HG03575 (cell line): ENCODE measurements around the gene OR13F1.
"Not testable (repeated sequence)": the region's sequence is repeated elsewhere in the genome, so short reads cannot be mapped to it uniquely, and the experiment has no call there.

Experiments
- ATAC-seq: cut with Tn5 transposase; IDR thresholded peaks from one replicate; pipeline ENCODE4 v1.9.1; 2021; ENCODE audit not compliant: unreplicated experiment, insufficient number of reproducible peaks, low FRiP score; ENCODE audit errors: extremely low read depth

The OR13F1 gene, protein sequence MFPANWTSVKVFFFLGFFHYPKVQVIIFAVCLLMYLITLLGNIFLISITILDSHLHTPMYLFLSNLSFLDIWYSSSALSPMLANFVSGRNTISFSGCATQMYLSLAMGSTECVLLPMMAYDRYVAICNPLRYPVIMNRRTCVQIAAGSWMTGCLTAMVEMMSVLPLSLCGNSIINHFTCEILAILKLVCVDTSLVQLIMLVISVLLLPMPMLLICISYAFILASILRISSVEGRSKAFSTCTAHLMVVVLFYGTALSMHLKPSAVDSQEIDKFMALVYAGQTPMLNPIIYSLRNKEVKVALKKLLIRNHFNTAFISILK

GRCh38 chr9:104503963-104504362 is at the start of gene OR13F1:
Gene OR13F1 (plus strand): TSS chr9:104504263. CDS start chr9:104504263, 0 bp downstream.
- ATAC-seq, result no peak

DNA sequence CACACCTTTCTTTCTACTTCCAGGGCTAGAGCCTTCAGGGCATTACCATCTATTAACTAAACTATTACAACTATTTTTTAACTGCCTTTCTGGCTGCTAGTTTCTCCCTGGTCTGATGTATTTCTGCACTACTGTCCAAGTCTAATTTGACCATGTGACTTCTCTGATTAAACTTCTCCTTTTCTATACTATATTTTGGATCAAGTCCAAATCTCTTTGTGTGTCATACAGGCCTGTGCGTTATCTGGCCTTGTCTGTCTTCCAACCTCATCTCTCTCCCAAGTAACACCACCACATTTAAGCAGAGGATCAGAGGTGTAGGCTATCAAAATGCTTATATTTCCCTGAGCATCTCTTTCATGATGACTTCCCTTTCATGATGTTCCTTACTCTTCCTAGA is 47.2 kb upstream of the OR13F1 start:
- no peak for ATAC-seq

GRCh38 chr9:104463864-104464263 is 40.2 kb upstream of the OR13F1 start:
- no peak for ATAC-seq

DNA sequence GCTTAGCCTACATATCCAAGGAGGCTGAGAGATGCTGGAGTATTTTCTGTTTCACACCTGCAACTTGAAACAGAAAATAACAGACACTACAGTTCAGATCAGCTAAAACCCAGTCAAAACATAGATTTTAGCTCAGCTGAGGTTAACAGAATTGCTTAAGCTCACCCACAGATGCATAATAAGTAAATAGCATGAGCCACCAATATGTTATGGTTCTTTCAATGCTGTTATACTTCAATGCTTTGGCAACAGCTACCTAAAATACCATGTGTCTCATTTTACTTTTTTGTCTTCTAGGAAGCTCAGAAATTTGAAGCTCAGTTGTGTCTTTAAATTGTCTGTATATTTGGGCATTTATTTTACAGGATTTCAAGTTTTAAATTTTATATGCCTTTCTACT is 35.8 kb upstream of the OR13F1 start:
- no peak for ATAC-seq

DNA sequence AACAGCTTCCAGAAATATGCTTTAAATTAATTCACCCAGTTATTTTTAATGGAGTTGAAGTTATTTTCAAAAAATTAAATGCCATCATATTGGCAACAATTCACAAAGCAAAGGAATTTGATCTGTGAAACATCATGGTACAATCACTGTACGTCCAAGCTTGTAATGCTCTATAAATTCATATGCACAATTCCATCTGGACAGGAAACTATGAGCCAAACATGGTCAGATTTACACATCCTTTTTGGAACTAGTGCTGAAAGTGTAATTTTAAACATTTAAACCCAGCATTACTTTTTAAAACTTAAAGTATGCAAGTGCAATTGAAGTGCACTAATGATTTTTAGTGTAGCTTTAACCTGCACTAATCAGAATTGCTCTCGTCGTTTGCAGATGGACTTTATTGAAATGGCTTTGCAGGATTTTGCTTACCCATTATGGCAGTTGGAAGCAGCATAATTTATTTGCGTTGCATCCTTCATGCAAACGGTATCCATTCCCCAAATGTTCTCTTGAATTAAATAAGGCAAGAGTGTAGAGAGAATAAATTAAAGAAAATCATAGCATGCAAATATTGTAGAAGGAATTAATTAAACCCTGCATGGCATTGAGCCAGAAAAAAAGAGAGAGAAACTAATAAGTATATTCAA is 21.0 kb upstream of the OR13F1 start:
- no peak for ATAC-seq

DNA sequence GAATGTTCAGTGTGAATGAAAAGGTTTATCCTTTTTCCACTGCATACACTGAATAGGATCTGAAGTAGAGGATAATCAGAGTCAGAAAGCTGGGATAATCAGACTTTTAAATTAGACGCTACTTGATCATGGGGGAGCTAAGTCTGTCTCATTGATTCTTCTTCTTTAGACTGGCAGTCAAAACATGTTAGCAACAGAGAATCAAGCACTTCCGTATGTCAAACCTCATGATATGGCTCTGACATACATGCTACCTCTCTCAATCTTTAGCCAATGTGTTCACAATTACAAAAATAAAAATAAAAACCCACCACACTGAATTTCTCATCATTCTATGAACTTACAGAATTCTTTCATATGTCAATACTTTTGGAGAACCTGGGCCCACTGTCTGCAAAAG is 19.0 kb upstream of the OR13F1 start:
- no peak for ATAC-seq

GRCh38 chr9:104494808-104495207 is 9.3 kb upstream of the OR13F1 start:
- ATAC-seq, result no peak

GRCh38 chr9:104503440-104503839 is 623 bp upstream of the OR13F1 start:
- no peak for ATAC-seq

DNA sequence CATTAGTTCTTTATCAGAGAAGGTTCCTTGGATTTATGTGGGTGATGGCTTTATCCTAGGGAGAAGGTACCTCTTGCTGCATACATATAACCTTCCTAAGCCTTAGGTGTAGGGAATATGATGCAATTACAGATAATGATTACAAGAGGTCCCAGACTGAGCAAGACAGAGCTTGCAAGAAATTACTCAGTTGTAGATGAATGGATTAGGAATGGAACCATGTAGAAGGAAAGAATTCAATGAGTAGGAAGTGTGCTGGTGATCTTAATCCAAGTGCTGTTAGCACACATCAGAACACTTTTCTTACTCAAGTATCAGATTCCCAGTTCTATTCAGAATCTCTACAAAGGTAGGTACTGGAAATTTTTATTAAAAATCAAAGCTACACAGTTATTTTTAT is 2.5 kb downstream of the OR13F1 start:
- ATAC-seq, result no peak

DNA sequence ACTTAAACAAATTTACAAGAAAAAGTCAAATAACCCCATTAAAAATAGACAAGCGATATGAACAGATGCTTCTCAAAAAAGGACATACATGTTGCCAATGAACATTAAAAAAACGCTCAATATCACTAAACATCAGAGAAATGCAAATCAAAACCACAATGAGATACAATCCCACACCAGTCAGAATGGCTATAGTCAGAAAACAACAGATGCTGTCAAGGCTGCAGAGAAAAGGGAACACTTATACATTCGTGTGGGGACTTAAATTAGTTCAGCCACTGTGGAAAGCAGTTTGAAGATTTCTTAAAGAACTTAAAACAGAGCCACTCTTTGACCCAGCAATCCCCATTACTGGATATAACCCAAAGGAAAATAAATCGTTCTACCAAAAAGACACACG is 10.8 kb downstream of the OR13F1 start:
- ATAC-seq, result no peak

GRCh38 chr9:104520241-104520640 is 16.2 kb downstream of the OR13F1 start:
- not testable (repeated sequence) for ATAC-seq

DNA sequence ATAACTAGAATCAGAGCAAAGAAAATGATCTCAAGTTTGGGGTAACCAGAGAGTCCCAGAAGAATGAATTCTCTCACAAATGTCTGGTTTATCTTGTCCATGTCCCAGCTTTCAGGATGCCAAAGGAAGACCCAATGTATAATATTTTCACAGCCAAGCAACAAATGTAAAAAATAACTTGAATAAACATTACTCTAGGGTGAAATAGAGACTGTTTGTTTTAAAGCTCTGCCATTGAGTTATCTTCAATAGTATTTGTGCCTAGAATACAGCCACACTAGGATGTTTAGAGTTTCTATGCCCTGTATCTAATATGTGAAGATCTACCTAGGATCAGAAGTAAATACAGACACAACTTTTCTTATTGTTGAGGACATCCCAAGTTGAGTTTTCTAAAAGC is 23.0 kb downstream of the OR13F1 start, which contains the start of gene OR13C4:
Gene OR13C4, minus strand, starts transcription at position 101 of the 400 bp plus-strand sequence. Its CDS starts 0 bp downstream, at position 101.
- no peak for ATAC-seq

GRCh38 chr9:104536756-104537155 is 32.7 kb downstream of the OR13F1 start, which contains the start of gene OR13C3:
Gene OR13C3 (minus strand): TSS chr9:104536856. CDS start chr9:104536723, 133 bp downstream.
- no peak for ATAC-seq

DNA sequence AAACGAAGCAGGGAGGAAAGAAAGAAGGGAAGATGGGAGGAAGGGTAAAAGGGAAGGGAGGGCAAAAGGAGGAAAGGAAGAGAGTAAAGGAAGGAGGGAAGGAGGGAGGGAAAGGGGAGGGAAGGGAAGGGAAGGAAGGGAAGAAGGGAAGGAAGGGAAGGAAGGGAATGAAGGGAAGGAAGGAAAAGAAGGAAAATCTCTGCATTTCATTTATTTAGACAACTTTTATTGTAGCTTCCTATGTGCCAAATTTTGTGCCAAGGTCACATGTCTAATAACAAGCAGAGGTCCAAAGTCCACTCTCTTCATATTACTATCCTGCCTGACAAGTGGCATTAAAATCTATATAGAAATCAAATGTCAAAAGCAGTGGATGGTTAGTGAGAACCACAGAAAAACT is 35.2 kb downstream of the OR13F1 start:
- no peak for ATAC-seq

GRCh38 chr9:104544644-104545043 is 40.6 kb downstream of the OR13F1 start:
- no peak for ATAC-seq

DNA sequence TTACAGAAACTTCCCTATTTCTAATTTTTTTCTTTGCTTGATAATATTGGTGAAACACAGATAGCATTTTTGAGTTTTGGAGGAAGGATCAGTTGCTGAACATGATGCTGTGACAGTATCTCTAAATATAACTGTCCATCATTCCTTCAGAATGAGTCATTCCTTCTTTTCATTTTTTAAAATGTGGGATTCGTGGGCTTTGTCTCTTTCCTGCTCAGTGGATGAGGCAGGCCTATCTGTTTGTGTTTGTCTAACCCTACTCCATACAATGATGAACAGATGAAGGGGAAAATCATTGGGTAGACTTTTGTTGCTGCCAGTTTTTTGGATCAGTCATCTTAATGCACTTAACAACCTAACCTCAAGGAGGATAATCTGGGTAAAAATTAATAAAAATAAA is 49.2 kb downstream of the OR13F1 start:
- no peak for ATAC-seq
